Measurements from ENCODE around the gene SPATA13.

DNA sequence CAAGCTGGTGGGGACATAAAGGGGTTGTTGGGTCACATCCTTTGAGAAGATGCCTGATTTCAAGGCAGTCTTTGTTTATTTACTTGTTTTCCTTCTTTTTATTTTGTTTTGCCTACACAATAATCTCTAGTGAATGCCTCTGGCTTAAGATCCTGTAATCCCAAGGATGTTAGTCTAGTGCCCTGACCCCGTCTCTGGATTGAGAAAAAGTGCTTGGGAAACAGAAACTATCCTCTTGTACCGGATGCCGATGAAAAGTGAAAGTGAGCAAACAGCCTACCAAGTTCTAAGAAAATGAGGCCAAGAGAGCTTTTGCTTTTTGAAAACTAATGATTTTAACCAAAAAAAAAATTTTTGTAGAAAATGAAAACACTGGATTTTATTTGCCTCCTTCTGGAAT is 106.8 kb downstream of the SPATA13 start:
- TF ChIP-seq, protein P1, sequence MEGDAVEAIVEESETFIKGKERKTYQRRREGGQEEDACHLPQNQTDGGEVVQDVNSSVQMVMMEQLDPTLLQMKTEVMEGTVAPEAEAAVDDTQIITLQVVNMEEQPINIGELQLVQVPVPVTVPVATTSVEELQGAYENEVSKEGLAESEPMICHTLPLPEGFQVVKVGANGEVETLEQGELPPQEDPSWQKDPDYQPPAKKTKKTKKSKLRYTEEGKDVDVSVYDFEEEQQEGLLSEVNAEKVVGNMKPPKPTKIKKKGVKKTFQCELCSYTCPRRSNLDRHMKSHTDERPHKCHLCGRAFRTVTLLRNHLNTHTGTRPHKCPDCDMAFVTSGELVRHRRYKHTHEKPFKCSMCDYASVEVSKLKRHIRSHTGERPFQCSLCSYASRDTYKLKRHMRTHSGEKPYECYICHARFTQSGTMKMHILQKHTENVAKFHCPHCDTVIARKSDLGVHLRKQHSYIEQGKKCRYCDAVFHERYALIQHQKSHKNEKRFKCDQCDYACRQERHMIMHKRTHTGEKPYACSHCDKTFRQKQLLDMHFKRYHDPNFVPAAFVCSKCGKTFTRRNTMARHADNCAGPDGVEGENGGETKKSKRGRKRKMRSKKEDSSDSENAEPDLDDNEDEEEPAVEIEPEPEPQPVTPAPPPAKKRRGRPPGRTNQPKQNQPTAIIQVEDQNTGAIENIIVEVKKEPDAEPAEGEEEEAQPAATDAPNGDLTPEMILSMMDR (conservative IDR thresholded peaks at IDR 0.05) = no peak
- TF ChIP-seq EZH2 (IDR thresholded peaks at IDR 0.05; ENCODE audit: low read depth) = no peak

Data from PC-9 (cell line).